ENCODE data around the gene EPAS1. TPM values are rescaled to one million over a fixed set of nuclear protein-coding genes. Genes with fewer than 3 reads are reported as not detected.

EPAS1 gene
- total and polyA plus RNA-seq, 9 of the 15 experiments (the other 6 are each of a cell fraction or from before 2014, with no cell fraction given) = 0.25 to 11.2 (median 4.1) TPM

- TF ChIP-seq MGA (IDR thresholded peaks at IDR 0.05) (peak; percentile 80), CXXC5 (CRISPR knock-in tag; IDR thresholded peaks at IDR 0.05) (peak; percentile 19; the same call in 1 of the 2 replicates), ATF4 (CRISPR knock-in tag; IDR thresholded peaks at IDR 0.05) (0 out of 2 replicates have a peak, but pooled peaks have one; percentile 15), ZBTB7A (IDR thresholded peaks at IDR 0.05; ENCODE audit: borderline replicate concordance, control insufficient read depth, low read depth, low read length) (0 out of 2 replicates have a peak, but pooled peaks have one; percentile 9), ZBTB43 (CRISPR knock-in tag; IDR thresholded peaks at IDR 0.05) (0 out of 2 replicates have a peak, but pooled peaks have one; percentile 19), HMGN3 (IDR thresholded peaks at IDR 0.05; ENCODE audit: borderline replicate concordance, extremely low read depth, insufficient read length, low read depth, low read length) (peak; percentile 49), ZNF511 (CRISPR knock-in tag; IDR thresholded peaks at IDR 0.05) (peak; percentile 66; the same call in 1 of the 2 replicates), ZNF644 (tag; IDR thresholded peaks at IDR 0.05; ENCODE audit: low read depth) (0 out of 2 replicates have a peak, but pooled peaks have one; percentile 34), NFIC (IDR thresholded peaks at IDR 0.05) (peak; percentile 86), ZNF830 (CRISPR knock-in tag; IDR thresholded peaks at IDR 0.05) (0 out of 2 replicates have a peak, but pooled peaks have one; percentile 40), NRF1 (conservative IDR thresholded peaks at IDR 0.05 in 1 of 2, IDR thresholded peaks at IDR 0.05 in 1 of 2) (peak; percentile 80 to 82)
These were observed 1.5 kb downstream of the EPAS1 start (continued) for GRCh38 chr2:46298522-46299353.
